SU-DHL-6 (cell line): Measurements from ENCODE around the gene FAM171A1.

Experiments
- H2AFZ ChIP-seq: fragments of 200-600 bp; sonication (generic); 2 replicates; pipeline ENCODE4 v1.6.1; 2014; ENCODE audit warnings: low read depth, mild to moderate bottlenecking, moderate library complexity, mixed read lengths, antibody characterized with exemption, low read length; ENCODE audit not compliant: severe bottlenecking
- H3F3A ChIP-seq: fragments of 200-600 bp; shearing (Covaris generic); 2 replicates; pipeline ENCODE4 v1.6.0; 2016; ENCODE audit warnings: antibody characterized with exemption, mild to moderate bottlenecking; ENCODE audit not compliant: insufficient read depth
- H3K27ac ChIP-seq: fragments of 200-600 bp; sonication (generic); 2 replicates; pipeline ENCODE4 v1.5.1; 2016; ENCODE audit warnings: low read depth, mild to moderate bottlenecking, low read length, moderate library complexity, mixed read lengths
- H3K27me3 ChIP-seq: fragments of 200-600 bp; sonication (generic), shearing (Covaris generic); 2 replicates; pipeline ENCODE4 v1.6.0; 2014; ENCODE audit warnings: mild to moderate bottlenecking, low read length
- H3K36me3 ChIP-seq: fragments of 200-600 bp; sonication (generic); 2 replicates; pipeline ENCODE4 v1.6.1; 2014; ENCODE audit warnings: mild to moderate bottlenecking, low read length, mixed read lengths
- H3K4me2 ChIP-seq: fragments of 300-600, 200-600 bp; shearing (Covaris generic), sonication (generic); 2 replicates; pipeline ENCODE4 v1.6.0; 2014; ENCODE audit warnings: low read length, low read depth, mild to moderate bottlenecking; ENCODE audit not compliant: poor library complexity, severe bottlenecking
- H3K4me3 ChIP-seq: fragments of 200-600 bp; sonication (generic); 2 replicates; pipeline ENCODE4 v1.5.1; 2014; ENCODE audit warnings: antibody characterized with exemption, low read length, mild to moderate bottlenecking, mixed read lengths; ENCODE audit not compliant: insufficient read depth, poor library complexity, severe bottlenecking
- H3K79me2 ChIP-seq: fragments of 200-600 bp; sonication (generic); 2 replicates; pipeline ENCODE4 v1.6.1; 2014; ENCODE audit warnings: mild to moderate bottlenecking, low read length, moderate library complexity; ENCODE audit not compliant: insufficient read depth
- H3K9ac ChIP-seq: fragments of 200-600 bp; sonication (generic); 2 replicates; pipeline ENCODE4 v1.7.0; 2014; ENCODE audit warnings: mild to moderate bottlenecking, low read length
- H3K9me2 ChIP-seq: fragments of 200-600 bp; sonication (generic); replicated peaks from 2 replicates; pipeline ENCODE4 v1.6.1; 2014; ENCODE audit warnings: low read length; ENCODE audit not compliant: insufficient read depth
- H3K9me3 ChIP-seq: fragments of 200-600 bp; sonication (generic); 2 replicates; pipeline ENCODE4 v1.6.1; 2014; ENCODE audit warnings: low read length, mixed read lengths; ENCODE audit not compliant: insufficient read depth
- H4K20me1 ChIP-seq: fragments of 200-600 bp; sonication (generic); 2 replicates; pipeline ENCODE4 v1.6.1; 2014; ENCODE audit warnings: low read depth, mild to moderate bottlenecking, antibody characterized with exemption, low read length, moderate library complexity, mixed read lengths
- EZH2phosphoT487 ChIP-seq: fragments of 200-600 bp; sonication (generic), shearing (Covaris generic); conservative IDR thresholded peaks from 2 replicates; pipeline ENCODE4 v1.6.1; 2018; ENCODE audit warnings: mild to moderate bottlenecking, antibody characterized with exemption, low read length, moderate library complexity, mixed read lengths
- TF ChIP-seq, protein P1 (sequence below): fragments of 200-600 bp; sonication (generic); IDR thresholded peaks from one replicate; pipeline ENCODE4 v1.5.1; 2017; ENCODE audit warnings: antibody characterized with exemption, mild to moderate bottlenecking, low read length, moderate library complexity; ENCODE audit not compliant: insufficient read depth, poor library complexity, severe bottlenecking

Gene FAM171A1

GRCh38 chr10:15329437-15329836, 41.7 kb downstream of the FAM171A1 start:
- Histone ChIP-seq H3K27me3 (no peaks in the 10 kb centered on the region), H3K9ac (no peak overlapping the region), H3F3A (no peaks in the 10 kb centered on the region), H4K20me1 (no peaks in the 10 kb centered on the region), H3K27ac (no peak overlapping the region), H2AFZ (no peak overlapping the region), H3K9me3 (no peaks in the 10 kb centered on the region), H3K4me3 (no peak overlapping the region), H3K36me3 (no peaks in the 10 kb centered on the region), H3K79me2 (no peaks in the 10 kb centered on the region), H3K9me2 (no peaks in the 10 kb centered on the region), H3K4me2 (no peak overlapping the region)
- TF ChIP-seq, protein P1, sequence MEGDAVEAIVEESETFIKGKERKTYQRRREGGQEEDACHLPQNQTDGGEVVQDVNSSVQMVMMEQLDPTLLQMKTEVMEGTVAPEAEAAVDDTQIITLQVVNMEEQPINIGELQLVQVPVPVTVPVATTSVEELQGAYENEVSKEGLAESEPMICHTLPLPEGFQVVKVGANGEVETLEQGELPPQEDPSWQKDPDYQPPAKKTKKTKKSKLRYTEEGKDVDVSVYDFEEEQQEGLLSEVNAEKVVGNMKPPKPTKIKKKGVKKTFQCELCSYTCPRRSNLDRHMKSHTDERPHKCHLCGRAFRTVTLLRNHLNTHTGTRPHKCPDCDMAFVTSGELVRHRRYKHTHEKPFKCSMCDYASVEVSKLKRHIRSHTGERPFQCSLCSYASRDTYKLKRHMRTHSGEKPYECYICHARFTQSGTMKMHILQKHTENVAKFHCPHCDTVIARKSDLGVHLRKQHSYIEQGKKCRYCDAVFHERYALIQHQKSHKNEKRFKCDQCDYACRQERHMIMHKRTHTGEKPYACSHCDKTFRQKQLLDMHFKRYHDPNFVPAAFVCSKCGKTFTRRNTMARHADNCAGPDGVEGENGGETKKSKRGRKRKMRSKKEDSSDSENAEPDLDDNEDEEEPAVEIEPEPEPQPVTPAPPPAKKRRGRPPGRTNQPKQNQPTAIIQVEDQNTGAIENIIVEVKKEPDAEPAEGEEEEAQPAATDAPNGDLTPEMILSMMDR: no peak
- TF ChIP-seq EZH2phosphoT487: no peak

- H3F3A ChIP-seq: no peaks in the 10 kb centered on the region
- H3K4me2 ChIP-seq: no peak overlapping the region
- H3K9ac ChIP-seq: no peak overlapping the region
- H3K27me3 ChIP-seq: no peaks in the 10 kb centered on the region
- H3K36me3 ChIP-seq: no peaks in the 10 kb centered on the region
- no peaks in the 10 kb centered on the region for H4K20me1 ChIP-seq
- TF ChIP-seq, protein P1: no peak
- TF ChIP-seq EZH2phosphoT487: no peak
- no peaks in the 10 kb centered on the region; the same call in 1 of the 2 replicates for H3K9me3 ChIP-seq
- H3K27ac ChIP-seq: no peak overlapping the region
- no peaks in the 10 kb centered on the region for H3K9me2 ChIP-seq
- H2AFZ ChIP-seq: no peak overlapping the region
- no peak overlapping the region for H3K4me3 ChIP-seq
- H3K79me2 ChIP-seq: no peaks in the 10 kb centered on the region
Observed at GRCh38 chr10:15325944-15326284, 45.2 kb downstream of the FAM171A1 start.

- no peak overlapping the region for H3K27ac ChIP-seq
Observed at GRCh38 chr10:15325243-15325943, 45.7 kb downstream of the FAM171A1 start.

More at GRCh38 chr10:15325243-15325943, 45.7 kb downstream of the FAM171A1 start:
- Histone ChIP-seq H3K4me2 (no peak overlapping the region), H4K20me1 (no peaks in the 10 kb centered on the region), H3K36me3 (no peaks in the 10 kb centered on the region), H3F3A (no peaks in the 10 kb centered on the region), H2AFZ (no peak overlapping the region), H3K9me3 (no peaks in the 10 kb centered on the region; the same call in 1 of the 2 replicates), H3K27me3 (no peaks in the 10 kb centered on the region), H3K9ac (no peak overlapping the region), H3K4me3 (no peak overlapping the region), H3K9me2 (no peaks in the 10 kb centered on the region), H3K79me2 (no peaks in the 10 kb centered on the region)
- TF ChIP-seq EZH2phosphoT487: no peak
- TF ChIP-seq, protein P1: no peak
